AG04449 (cell line): ENCODE results near the gene PRKCH.

ENCODE experiments used
- CTCF ChIA-PET: fragments of 350-600 bp; formaldehyde crosslinking; extraction: SDS; loops from one replicate; lab custom pipeline; 2021; ENCODE audit warnings: antibody characterized with exemption; lab: Yijun Ruan, JAX
- POLR2A ChIA-PET: fragments of 400-600, 350-600 bp; formaldehyde crosslinking; extraction: SDS; loops from one replicate; lab custom pipeline; 2020; ENCODE audit warnings: antibody characterized with exemption, inconsistent platforms; lab: Yijun Ruan, JAX
- DNase-seq: peaks from one replicate; pipeline ENCODE4 v3.0.0-alpha.2; 2010; ENCODE audit warnings: low read depth, low spot score
- H3K4me3 ChIP-seq: 2 replicates; pipeline ENCODE4 v1.5.1; 2011; ENCODE audit warnings: low read depth, mild to moderate bottlenecking, control low read depth, low read length
- CTCF ChIP-seq: IDR thresholded peaks from one replicate; pipeline ENCODE4 v1.5.1; 2011; ENCODE audit warnings: mild to moderate bottlenecking, moderate library complexity, low read length, control low read depth, inconsistent platforms; ENCODE audit not compliant: insufficient read depth; ENCODE audit errors: missing control alignments

The PRKCH gene

GRCh38 chr14:61485661-61486060 is 164.3 kb downstream of the PRKCH start:
- POLR2A ChIA-PET, result no interaction called here

GRCh38 chr14:61486930-61487495 is 165.6 kb downstream of the PRKCH start:
- no peak overlapping the region for H3K4me3 ChIP-seq
- no peak for TF ChIP-seq CTCF
- ChIA-PET CTCF (interaction anchor here (0.6 to 1.3 kb wide), 2 partner anchors 10 to 12 kb away, joined by 3 to 7 read pairs; no protein-coding TSS in a partner anchor), POLR2A (no interaction called here)
- DNase-seq, result no peak

More at GRCh38 chr14:61485661-61486060, 164.3 kb downstream of the PRKCH start:
- CTCF ChIA-PET, result interaction anchor here (3.5 kb wide), 1 partner anchor 10 kb away, joined by 27 read pairs; no protein-coding TSS in a partner anchor
- H3K4me3 ChIP-seq, result no peak overlapping the region
- no peak for TF ChIP-seq CTCF
- no peak for DNase-seq

- no peak for TF ChIP-seq CTCF
- ChIA-PET CTCF (interaction anchor here (1.3 to 9.1 kb wide), 2 partner anchors 15 to 24 kb away, joined by 3 to 108 read pairs; no protein-coding TSS in a partner anchor), POLR2A (no interaction called here)
- H3K4me3 ChIP-seq, result no peak overlapping the region
- no peak for DNase-seq
Measured at GRCh38 chr14:61488417-61489401, 167.3 kb downstream of the PRKCH start.

- ChIA-PET POLR2A (no interaction called here), CTCF (interaction anchor here (1.0 to 9.1 kb wide), 3 partner anchors 10 to 23 kb away, joined by 3 to 108 read pairs (median 5); no protein-coding TSS in a partner anchor)
- no peak for TF ChIP-seq CTCF
- DNase-seq, result no peak
- no peak overlapping the region for H3K4me3 ChIP-seq
Measured at GRCh38 chr14:61489512-61489911, 168.1 kb downstream of the PRKCH start.

- CTCF ChIA-PET, result interaction anchor here (1.0 to 9.1 kb wide), 4 partner anchors 11 to 23 kb away, joined by 3 to 108 read pairs (median 5); no protein-coding TSS in a partner anchor
- no peak for TF ChIP-seq CTCF
- H3K4me3 ChIP-seq, result no peak overlapping the region
- POLR2A ChIA-PET, result no interaction called here
- no peak for DNase-seq
Measured at GRCh38 chr14:61489932-61490331, 168.6 kb downstream of the PRKCH start.
